Measurements from ENCODE around the gene CACNA2D3. TPM values are rescaled to one million over a fixed set of nuclear protein-coding genes. Genes with fewer than 3 reads are reported as not detected.

CACNA2D3 gene
- total RNA-seq, 1 donor from 2014 or later: 2.5 TPM

GRCh38 chr3:54215521-54215920 is 93.2 kb downstream of the CACNA2D3 start:
- TF ChIP-seq CTCF (conservative IDR thresholded peaks at IDR 0.05): no peak
- no peaks in the 10 kb centered on the region for H3K4me1 Mint-ChIP-seq (ENCODE audit: unreplicated experiment)
- peaks cover 3% of the 10 kb centered on the region for H3K9me3 Mint-ChIP-seq
- H3K27ac Mint-ChIP-seq: no peak overlapping the region
- DNase-seq (ENCODE audit: extremely low spot score, unreplicated experiment): no peak
- peaks cover 3% of the 10 kb centered on the region for H3K27me3 Mint-ChIP-seq
- H3K4me3 Mint-ChIP-seq: no peak overlapping the region
- no peaks in the 10 kb centered on the region for H3K36me3 Mint-ChIP-seq

- H3K36me3 Mint-ChIP-seq: no peaks in the 10 kb centered on the region
- no peaks in the 10 kb centered on the region for H3K9me3 Mint-ChIP-seq
- no peaks in the 10 kb centered on the region for H3K4me1 Mint-ChIP-seq (ENCODE audit: unreplicated experiment)
- H3K4me3 Mint-ChIP-seq: no peak overlapping the region
- H3K27ac Mint-ChIP-seq: no peak overlapping the region
- DNase-seq (ENCODE audit: extremely low spot score, unreplicated experiment): no peak
- TF ChIP-seq CTCF (conservative IDR thresholded peaks at IDR 0.05): no peak
- peaks cover 3% of the 10 kb centered on the region for H3K27me3 Mint-ChIP-seq
Observed at GRCh38 chr3:54217828-54218227, 95.5 kb downstream of the CACNA2D3 start.

- DNase-seq (ENCODE audit: extremely low spot score, unreplicated experiment): no peak
- H3K27me3 Mint-ChIP-seq: peaks cover 6% of the 10 kb centered on the region
- no peaks in the 10 kb centered on the region for H3K4me1 Mint-ChIP-seq (ENCODE audit: unreplicated experiment)
- no peak overlapping the region for H3K27ac Mint-ChIP-seq
- H3K9me3 Mint-ChIP-seq: no peaks in the 10 kb centered on the region
- no peak overlapping the region for H3K4me3 Mint-ChIP-seq
- no peaks in the 10 kb centered on the region for H3K36me3 Mint-ChIP-seq
- TF ChIP-seq CTCF (conservative IDR thresholded peaks at IDR 0.05): no peak
Observed at GRCh38 chr3:54222316-54222715, 100.0 kb downstream of the CACNA2D3 start.

- TF ChIP-seq CTCF (conservative IDR thresholded peaks at IDR 0.05): no peak
- Mint-ChIP-seq H3K4me1 (ENCODE audit: unreplicated experiment) (no peaks in the 10 kb centered on the region), H3K27ac (no peak overlapping the region), H3K27me3 (peaks cover 10% of the 10 kb centered on the region), H3K36me3 (no peaks in the 10 kb centered on the region), H3K9me3 (no peaks in the 10 kb centered on the region), H3K4me3 (no peak overlapping the region)
- no peak for DNase-seq (ENCODE audit: extremely low spot score, unreplicated experiment)
Observed at GRCh38 chr3:54223063-54223462, 100.7 kb downstream of the CACNA2D3 start.

- H3K4me3 Mint-ChIP-seq: no peak overlapping the region
- H3K4me1 Mint-ChIP-seq (ENCODE audit: unreplicated experiment): no peaks in the 10 kb centered on the region
- TF ChIP-seq CTCF (conservative IDR thresholded peaks at IDR 0.05): no peak
- no peaks in the 10 kb centered on the region for H3K9me3 Mint-ChIP-seq
- no peak overlapping the region for H3K27ac Mint-ChIP-seq
- peaks cover 10% of the 10 kb centered on the region for H3K27me3 Mint-ChIP-seq
- no peaks in the 10 kb centered on the region for H3K36me3 Mint-ChIP-seq
- no peak for DNase-seq (ENCODE audit: extremely low spot score, unreplicated experiment)
Observed at GRCh38 chr3:54225841-54226528, 103.6 kb downstream of the CACNA2D3 start.
